ENCODE results near the gene PRKAB1.
A peak's percentile ranks its signal among the peaks of the same experiment; 100 is the strongest.
"Not testable (repeated sequence)": the region's sequence is repeated elsewhere in the genome, so short reads cannot be mapped to it uniquely, and the experiment has no call there.

DNA sequence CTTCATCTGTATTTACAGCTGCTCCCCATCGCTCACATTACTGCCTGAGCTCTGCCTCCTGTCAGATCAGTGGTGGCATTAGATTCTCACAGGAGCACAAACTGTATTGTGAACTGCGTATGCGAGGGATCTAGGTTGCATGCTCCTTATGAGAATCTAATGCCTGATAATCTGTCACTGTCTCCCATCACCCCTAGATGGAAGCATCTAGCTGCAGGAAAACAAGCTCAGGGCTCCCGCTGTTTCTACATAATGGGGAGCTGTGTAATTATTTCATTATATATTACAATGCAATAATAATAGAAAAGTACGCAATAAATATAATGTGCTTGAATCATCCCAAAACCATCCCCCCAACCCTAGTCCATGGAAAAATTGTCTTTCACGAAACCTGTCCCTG, 9.8 kb upstream of the PRKAB1 start:
- not testable (repeated sequence) for TF ChIP-seq JUN (IDR thresholded peaks at IDR 0.05); CHD2 (IDR thresholded peaks at IDR 0.05; ENCODE audit: low read length, partially characterized antibody); CEBPB (IDR thresholded peaks at IDR 0.05); POLR2A (IDR thresholded peaks at IDR 0.05; ENCODE audit: low read length); HEYL (CRISPR knock-in tag; IDR thresholded peaks at IDR 0.05); MAFK (IDR thresholded peaks at IDR 0.05; ENCODE audit: partially characterized antibody); MYC (IDR thresholded peaks at IDR 0.05; ENCODE audit: borderline replicate concordance, low read length); PBX3 (IDR thresholded peaks at IDR 0.05); E2F6 (IDR thresholded peaks at IDR 0.05; ENCODE audit: borderline replicate concordance, low read depth)
- TF ChIP-seq CTCF (IDR thresholded peaks at IDR 0.05) = 0 out of 3 replicates have a peak, but pooled peaks have one; percentile 7
- TF ChIP-seq, protein P1, sequence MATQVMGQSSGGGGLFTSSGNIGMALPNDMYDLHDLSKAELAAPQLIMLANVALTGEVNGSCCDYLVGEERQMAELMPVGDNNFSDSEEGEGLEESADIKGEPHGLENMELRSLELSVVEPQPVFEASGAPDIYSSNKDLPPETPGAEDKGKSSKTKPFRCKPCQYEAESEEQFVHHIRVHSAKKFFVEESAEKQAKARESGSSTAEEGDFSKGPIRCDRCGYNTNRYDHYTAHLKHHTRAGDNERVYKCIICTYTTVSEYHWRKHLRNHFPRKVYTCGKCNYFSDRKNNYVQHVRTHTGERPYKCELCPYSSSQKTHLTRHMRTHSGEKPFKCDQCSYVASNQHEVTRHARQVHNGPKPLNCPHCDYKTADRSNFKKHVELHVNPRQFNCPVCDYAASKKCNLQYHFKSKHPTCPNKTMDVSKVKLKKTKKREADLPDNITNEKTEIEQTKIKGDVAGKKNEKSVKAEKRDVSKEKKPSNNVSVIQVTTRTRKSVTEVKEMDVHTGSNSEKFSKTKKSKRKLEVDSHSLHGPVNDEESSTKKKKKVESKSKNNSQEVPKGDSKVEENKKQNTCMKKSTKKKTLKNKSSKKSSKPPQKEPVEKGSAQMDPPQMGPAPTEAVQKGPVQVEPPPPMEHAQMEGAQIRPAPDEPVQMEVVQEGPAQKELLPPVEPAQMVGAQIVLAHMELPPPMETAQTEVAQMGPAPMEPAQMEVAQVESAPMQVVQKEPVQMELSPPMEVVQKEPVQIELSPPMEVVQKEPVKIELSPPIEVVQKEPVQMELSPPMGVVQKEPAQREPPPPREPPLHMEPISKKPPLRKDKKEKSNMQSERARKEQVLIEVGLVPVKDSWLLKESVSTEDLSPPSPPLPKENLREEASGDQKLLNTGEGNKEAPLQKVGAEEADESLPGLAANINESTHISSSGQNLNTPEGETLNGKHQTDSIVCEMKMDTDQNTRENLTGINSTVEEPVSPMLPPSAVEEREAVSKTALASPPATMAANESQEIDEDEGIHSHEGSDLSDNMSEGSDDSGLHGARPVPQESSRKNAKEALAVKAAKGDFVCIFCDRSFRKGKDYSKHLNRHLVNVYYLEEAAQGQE (IDR thresholded peaks at IDR 0.05) = not testable (repeated sequence)

All from A549 (cell line).